Panc1 (cell line): ENCODE results near the gene ANO4. TPM values are rescaled to one million over a fixed set of nuclear protein-coding genes. Genes with fewer than 3 reads are reported as not detected.

ENCODE experiments used
- ATAC-seq: fragments of 200-7000 bp; cut with Tn5 transposase; 2 replicates; pipeline ENCODE4 v1.9.1; 2020; ENCODE audit warnings: mild to moderate bottlenecking, moderate library complexity
- BruUV-seq: library from RNA; stranded (reverse); fragments of 400-500 nt; replicated peaks from 2 replicates; lab custom pipeline; 2021; lab: Mats Ljungman, UMichigan
- CTCF ChIA-PET: fragments of 300-600 bp; sonication (Branson Sonifier 250); formaldehyde crosslinking; loops from one replicate; lab custom pipeline; 2022; ENCODE audit warnings: antibody characterized with exemption; lab: Charles Lee
- POLR2A ChIA-PET: fragments of 300-600 bp; sonication (Branson Sonifier 250); formaldehyde crosslinking; loops from one replicate; lab custom pipeline; 2022; ENCODE audit warnings: antibody characterized with exemption; lab: Charles Lee
- DNase-seq: peaks from one replicate; pipeline ENCODE4 v3.0.0-alpha.2; 2010; ENCODE audit warnings: low read depth, low spot score
- H3K27ac ChIP-seq: 2 replicates; pipeline ENCODE4 v1.5.1; 2011; ENCODE audit warnings: mild to moderate bottlenecking, low read length, inconsistent platforms
- H3K27me3 ChIP-seq: fragments of 200-500 bp; sonication (Bioruptor generic); 2 replicates; pipeline ENCODE4 v1.6.0; 2014; ENCODE audit warnings: low read length, inconsistent platforms; ENCODE audit not compliant: control insufficient read depth, insufficient read depth
- H3K36me3 ChIP-seq: fragments of 200-500 bp; sonication (Bioruptor generic); 2 replicates; pipeline ENCODE4 v1.5.1; 2014; ENCODE audit warnings: inconsistent platforms, mild to moderate bottlenecking, low read length, moderate library complexity; ENCODE audit not compliant: control insufficient read depth, insufficient read depth
- H3K4me1 ChIP-seq: 2 replicates; pipeline ENCODE4 v1.5.1; 2011; ENCODE audit warnings: inconsistent platforms, mild to moderate bottlenecking, low read length, moderate library complexity; ENCODE audit not compliant: control insufficient read depth, insufficient read depth
- H3K4me3 ChIP-seq, 2 experiments: 2 replicates each; pipeline ENCODE4 v1.5.1; 2011 to 2012; ENCODE audit warnings: low read depth in 2 of 2, low read length in 2 of 2, mild to moderate bottlenecking in 2 of 2, inconsistent platforms in 1 of 2, moderate library complexity in 1 of 2
- H3K9me3 ChIP-seq: fragments of 200-500 bp; sonication (Bioruptor generic); 2 replicates; pipeline ENCODE4 v1.5.1; 2014; ENCODE audit warnings: low read depth, mild to moderate bottlenecking, inconsistent platforms, low read length, moderate library complexity; ENCODE audit not compliant: control insufficient read depth, insufficient read depth
- POLR2AphosphoS5 ChIP-seq: IDR thresholded peaks from 2 replicates; pipeline ENCODE4 v1.6.1; 2012; ENCODE audit warnings: mild to moderate bottlenecking, low read depth, low read length, moderate library complexity
- SIN3A ChIP-seq: IDR thresholded peaks from 2 replicates; pipeline ENCODE4 v1.6.1; 2012; ENCODE audit warnings: low read depth, mild to moderate bottlenecking, low read length, moderate library complexity, borderline replicate concordance; ENCODE audit not compliant: insufficient read depth
- TCF7L2 ChIP-seq: IDR thresholded peaks from 2 replicates; pipeline ENCODE4 v1.6.1; 2011; ENCODE audit warnings: mild to moderate bottlenecking, low read depth, low read length, inconsistent platforms
- in situ Hi-C: cut with HindIII; loops from 2 replicates; pipeline ENCODE4 v1.10.0; 2016; ENCODE audit warnings: low sequenced_read_pairs, low pct_unique_long_range_greater_than_20kb
- intact Hi-C: fragments of 100-400 bp; cut with micrococcal nuclease; formaldehyde crosslinking; loops from one replicate; pipeline ENCODE4 v1.10.0; 2022; ENCODE audit not compliant: unreplicated experiment
- total RNA-seq: library from RNA; stranded (reverse); gene quantifications from one replicate; pipeline ENCODE4 v1.2.1, GENCODE V29; 2021; ENCODE audit not compliant: unreplicated experiment
- TF ChIP-seq, protein P1 (sequence below): fragments of 450-650 bp; IDR thresholded peaks from 2 replicates; pipeline ENCODE4 v1.5.1; 2017; ENCODE audit warnings: mild to moderate bottlenecking
- TF ChIP-seq, protein P2 (sequence below), 2 experiments: IDR thresholded peaks; 2 replicates each; pipeline ENCODE4 v1.6.1; 2011 to 2012; ENCODE audit warnings: low read depth in 2 of 2, control low read depth in 1 of 2, low read length in 1 of 2, mild to moderate bottlenecking in 1 of 2, moderate library complexity in 1 of 2; ENCODE audit not compliant: insufficient read depth in 1 of 2

Gene ANO4
- total RNA-seq, 1 experiment from 2014 or later = not detected

DNA sequence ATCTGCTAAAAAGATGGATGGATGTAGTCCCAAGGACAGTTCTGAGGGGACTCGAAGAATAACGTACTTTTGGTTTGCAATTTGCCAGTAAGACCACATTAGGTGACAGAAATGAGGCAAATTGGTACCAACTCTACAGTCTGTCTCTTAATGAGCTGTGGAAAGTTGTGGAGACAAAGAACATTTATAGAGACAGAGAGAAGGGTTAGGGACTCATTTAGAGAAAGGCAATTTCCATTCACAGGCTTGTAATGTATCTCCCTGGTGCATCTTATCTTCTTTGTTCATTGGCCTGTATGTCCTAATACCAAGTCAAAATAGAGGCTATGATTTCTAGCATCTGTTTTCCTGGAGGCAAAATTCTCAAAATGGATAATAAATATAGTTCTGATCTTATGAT lies 177.5 kb downstream of the ANO4 start:
- H3K36me3 ChIP-seq = no peaks in the 10 kb centered on the region
- no TSS peak for BruUV-seq
- ATAC-seq (no peak), DNase-seq (no peak)
- ChIA-PET POLR2A (no interaction called here), CTCF (no interaction called here)
- no peaks in the 10 kb centered on the region for H3K9me3 ChIP-seq
- in situ Hi-C loops = no loop called here
- no peak overlapping the region for H3K27ac ChIP-seq
- H3K4me3 ChIP-seq = no peak overlapping the region
- TF ChIP-seq SIN3A = no peak
- no peak for TF ChIP-seq TCF7L2
- TF ChIP-seq, protein P1, sequence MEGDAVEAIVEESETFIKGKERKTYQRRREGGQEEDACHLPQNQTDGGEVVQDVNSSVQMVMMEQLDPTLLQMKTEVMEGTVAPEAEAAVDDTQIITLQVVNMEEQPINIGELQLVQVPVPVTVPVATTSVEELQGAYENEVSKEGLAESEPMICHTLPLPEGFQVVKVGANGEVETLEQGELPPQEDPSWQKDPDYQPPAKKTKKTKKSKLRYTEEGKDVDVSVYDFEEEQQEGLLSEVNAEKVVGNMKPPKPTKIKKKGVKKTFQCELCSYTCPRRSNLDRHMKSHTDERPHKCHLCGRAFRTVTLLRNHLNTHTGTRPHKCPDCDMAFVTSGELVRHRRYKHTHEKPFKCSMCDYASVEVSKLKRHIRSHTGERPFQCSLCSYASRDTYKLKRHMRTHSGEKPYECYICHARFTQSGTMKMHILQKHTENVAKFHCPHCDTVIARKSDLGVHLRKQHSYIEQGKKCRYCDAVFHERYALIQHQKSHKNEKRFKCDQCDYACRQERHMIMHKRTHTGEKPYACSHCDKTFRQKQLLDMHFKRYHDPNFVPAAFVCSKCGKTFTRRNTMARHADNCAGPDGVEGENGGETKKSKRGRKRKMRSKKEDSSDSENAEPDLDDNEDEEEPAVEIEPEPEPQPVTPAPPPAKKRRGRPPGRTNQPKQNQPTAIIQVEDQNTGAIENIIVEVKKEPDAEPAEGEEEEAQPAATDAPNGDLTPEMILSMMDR = no peak
- TF ChIP-seq, protein P2, sequence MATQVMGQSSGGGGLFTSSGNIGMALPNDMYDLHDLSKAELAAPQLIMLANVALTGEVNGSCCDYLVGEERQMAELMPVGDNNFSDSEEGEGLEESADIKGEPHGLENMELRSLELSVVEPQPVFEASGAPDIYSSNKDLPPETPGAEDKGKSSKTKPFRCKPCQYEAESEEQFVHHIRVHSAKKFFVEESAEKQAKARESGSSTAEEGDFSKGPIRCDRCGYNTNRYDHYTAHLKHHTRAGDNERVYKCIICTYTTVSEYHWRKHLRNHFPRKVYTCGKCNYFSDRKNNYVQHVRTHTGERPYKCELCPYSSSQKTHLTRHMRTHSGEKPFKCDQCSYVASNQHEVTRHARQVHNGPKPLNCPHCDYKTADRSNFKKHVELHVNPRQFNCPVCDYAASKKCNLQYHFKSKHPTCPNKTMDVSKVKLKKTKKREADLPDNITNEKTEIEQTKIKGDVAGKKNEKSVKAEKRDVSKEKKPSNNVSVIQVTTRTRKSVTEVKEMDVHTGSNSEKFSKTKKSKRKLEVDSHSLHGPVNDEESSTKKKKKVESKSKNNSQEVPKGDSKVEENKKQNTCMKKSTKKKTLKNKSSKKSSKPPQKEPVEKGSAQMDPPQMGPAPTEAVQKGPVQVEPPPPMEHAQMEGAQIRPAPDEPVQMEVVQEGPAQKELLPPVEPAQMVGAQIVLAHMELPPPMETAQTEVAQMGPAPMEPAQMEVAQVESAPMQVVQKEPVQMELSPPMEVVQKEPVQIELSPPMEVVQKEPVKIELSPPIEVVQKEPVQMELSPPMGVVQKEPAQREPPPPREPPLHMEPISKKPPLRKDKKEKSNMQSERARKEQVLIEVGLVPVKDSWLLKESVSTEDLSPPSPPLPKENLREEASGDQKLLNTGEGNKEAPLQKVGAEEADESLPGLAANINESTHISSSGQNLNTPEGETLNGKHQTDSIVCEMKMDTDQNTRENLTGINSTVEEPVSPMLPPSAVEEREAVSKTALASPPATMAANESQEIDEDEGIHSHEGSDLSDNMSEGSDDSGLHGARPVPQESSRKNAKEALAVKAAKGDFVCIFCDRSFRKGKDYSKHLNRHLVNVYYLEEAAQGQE (IDR thresholded peaks at IDR 0.05; ENCODE audit: insufficient read depth in 1 of 2, low read depth in 2 of 2, low read length in 1 of 2) = no peak
- TF ChIP-seq POLR2AphosphoS5 = no peak
- no peaks in the 10 kb centered on the region for H3K4me1 ChIP-seq
- intact Hi-C loops = no loop called here
- no peaks in the 10 kb centered on the region for H3K27me3 ChIP-seq

DNA sequence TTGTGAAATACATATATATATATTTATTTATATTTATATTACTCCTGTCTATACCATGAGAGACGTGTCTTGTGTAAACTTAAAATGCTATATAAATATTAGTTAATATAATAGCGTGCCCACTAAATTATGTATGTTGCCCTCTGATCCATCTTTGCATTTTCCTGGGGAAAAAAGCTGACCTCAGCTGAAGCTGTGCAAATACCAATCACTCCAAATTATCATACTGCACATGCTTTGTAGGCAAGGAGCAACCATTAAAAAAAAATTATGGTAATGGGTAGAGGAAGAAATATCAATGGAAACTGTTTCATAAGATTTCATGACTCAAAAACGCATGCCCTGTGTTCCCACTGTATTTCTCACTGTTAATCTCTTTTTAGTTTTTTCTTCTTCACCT lies 179.8 kb downstream of the ANO4 start:
- Histone ChIP-seq H3K27ac (no peak overlapping the region), H3K9me3 (no peaks in the 10 kb centered on the region), H3K4me1 (no peaks in the 10 kb centered on the region), H3K27me3 (no peaks in the 10 kb centered on the region), H3K36me3 (no peaks in the 10 kb centered on the region), H3K4me3 (no peak overlapping the region)
- TF ChIP-seq POLR2AphosphoS5 = no peak
- in situ Hi-C loops (no loop called here), intact Hi-C loops (no loop called here)
- ChIA-PET POLR2A (no interaction called here), CTCF (no interaction called here)
- BruUV-seq = no TSS peak
- ATAC-seq = no peak
- DNase-seq = no peak

DNA sequence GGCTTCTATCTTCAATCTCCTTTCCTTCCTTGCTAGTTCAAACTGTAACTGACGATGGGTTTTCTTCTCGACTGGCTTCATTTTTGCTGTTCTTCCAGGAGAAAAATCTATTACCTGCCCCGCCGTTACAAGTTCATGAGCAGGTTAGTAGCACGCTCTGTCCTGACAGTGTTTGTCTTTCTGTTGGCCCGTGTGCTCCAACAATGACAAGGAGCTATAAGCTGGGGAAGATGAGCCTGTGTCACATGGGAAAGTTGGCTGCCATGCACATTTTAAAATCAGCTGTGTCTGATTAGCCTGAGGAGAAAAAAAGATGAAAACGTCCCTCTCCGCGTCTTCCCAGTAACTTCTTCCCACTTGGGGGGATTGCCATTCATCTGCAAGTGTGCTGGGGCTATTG lies 180.2 kb downstream of the ANO4 start:
- H3K36me3 ChIP-seq = no peaks in the 10 kb centered on the region
- H3K27ac ChIP-seq = no peak overlapping the region
- TF ChIP-seq POLR2AphosphoS5 = no peak
- TF ChIP-seq TCF7L2 = no peak
- TF ChIP-seq, protein P1 = no peak
- TF ChIP-seq, protein P2 (IDR thresholded peaks at IDR 0.05; ENCODE audit: insufficient read depth in 1 of 2, low read depth in 2 of 2, low read length in 1 of 2) = no peak
- no peak for TF ChIP-seq SIN3A
- ATAC-seq (no peak), DNase-seq (no peak)
- H3K27me3 ChIP-seq = no peaks in the 10 kb centered on the region
- intact Hi-C loops = no loop called here
- H3K9me3 ChIP-seq = no peaks in the 10 kb centered on the region
- CTCF ChIA-PET = no interaction called here
- no peak overlapping the region for H3K4me3 ChIP-seq
- in situ Hi-C loops = no loop called here
- H3K4me1 ChIP-seq = no peaks in the 10 kb centered on the region
- POLR2A ChIA-PET = no interaction called here
- BruUV-seq = no TSS peak
